HG03520 (cell line): ENCODE data around the gene ARHGEF6.
"Not testable (repeated sequence)": the region's sequence is repeated elsewhere in the genome, so short reads cannot be mapped to it uniquely, and the experiment has no call there.

Experiments used
- ATAC-seq: cut with Tn5 transposase; IDR thresholded peaks from one replicate; pipeline ENCODE4 v1.9.1; 2021; ENCODE audit warnings: mild to moderate bottlenecking, moderate library complexity; ENCODE audit not compliant: unreplicated experiment

Gene ARHGEF6

GRCh38 chrX:136780763-136781162 lies at the start of gene ARHGEF6:
Gene ARHGEF6 (minus strand): TSS chrX:136780932. CDS start chrX:136780882, 50 bp downstream.
- no peak for ATAC-seq

- ATAC-seq: no peak
Observed at GRCh38 chrX:136829413-136829812, 48.7 kb upstream of the ARHGEF6 start.

GRCh38 chrX:136828830-136829229 lies 48.1 kb upstream of the ARHGEF6 start:
- ATAC-seq: no peak

- ATAC-seq: no peak
Observed at GRCh38 chrX:136827026-136827425, 46.3 kb upstream of the ARHGEF6 start.

- ATAC-seq: no peak
Observed at GRCh38 chrX:136825771-136826170, 45.0 kb upstream of the ARHGEF6 start.

- ATAC-seq: no peak
Observed at GRCh38 chrX:136823175-136823574, 42.4 kb upstream of the ARHGEF6 start.

- no peak for ATAC-seq
Observed at GRCh38 chrX:136822337-136823095, 41.8 kb upstream of the ARHGEF6 start.

- ATAC-seq: not testable (repeated sequence)
Observed at GRCh38 chrX:136819756-136820155, 39.0 kb upstream of the ARHGEF6 start.

- ATAC-seq: no peak
Observed at GRCh38 chrX:136819031-136819703, 38.4 kb upstream of the ARHGEF6 start.

GRCh38 chrX:136816975-136817374 lies 36.2 kb upstream of the ARHGEF6 start:
- ATAC-seq: no peak

GRCh38 chrX:136814847-136815750 lies 34.4 kb upstream of the ARHGEF6 start:
- ATAC-seq: no peak

GRCh38 chrX:136812286-136812685 lies 31.6 kb upstream of the ARHGEF6 start:
- ATAC-seq: no peak

- no peak for ATAC-seq
Observed at GRCh38 chrX:136810493-136810892, 29.8 kb upstream of the ARHGEF6 start.

- no peak for ATAC-seq
Observed at GRCh38 chrX:136806891-136807410, 26.2 kb upstream of the ARHGEF6 start.

- no peak for ATAC-seq
Observed at GRCh38 chrX:136802515-136802914, 21.8 kb upstream of the ARHGEF6 start.

GRCh38 chrX:136797787-136798186 lies 17.1 kb upstream of the ARHGEF6 start:
- ATAC-seq: no peak

GRCh38 chrX:136795132-136795531 lies 14.4 kb upstream of the ARHGEF6 start:
- ATAC-seq: not testable (repeated sequence)

- ATAC-seq: not testable (repeated sequence)
Observed at GRCh38 chrX:136794660-136795059, 13.9 kb upstream of the ARHGEF6 start.

GRCh38 chrX:136794080-136794479 lies 13.3 kb upstream of the ARHGEF6 start:
- ATAC-seq: no peak

- ATAC-seq: no peak
Observed at GRCh38 chrX:136789856-136790255, 9.1 kb upstream of the ARHGEF6 start.

GRCh38 chrX:136784231-136784630 lies 3.5 kb upstream of the ARHGEF6 start:
- no peak for ATAC-seq
